Panc1 (cell line): ENCODE data around the gene FBLN2. TPM values are rescaled to one million over a fixed set of nuclear protein-coding genes. Genes with fewer than 3 reads are reported as not detected.

Experiments used
- ATAC-seq: fragments of 200-7000 bp; cut with Tn5 transposase; 2 replicates; pipeline ENCODE4 v1.9.1; 2020; ENCODE audit warnings: mild to moderate bottlenecking, moderate library complexity
- BruUV-seq: library from RNA; stranded (reverse); fragments of 400-500 nt; replicated peaks from 2 replicates; lab custom pipeline; 2021; lab: Mats Ljungman, UMichigan
- CTCF ChIA-PET: fragments of 300-600 bp; sonication (Branson Sonifier 250); formaldehyde crosslinking; loops from one replicate; lab custom pipeline; 2022; ENCODE audit warnings: antibody characterized with exemption; lab: Charles Lee
- POLR2A ChIA-PET: fragments of 300-600 bp; sonication (Branson Sonifier 250); formaldehyde crosslinking; loops from one replicate; lab custom pipeline; 2022; ENCODE audit warnings: antibody characterized with exemption; lab: Charles Lee
- DNase-seq: peaks from one replicate; pipeline ENCODE4 v3.0.0-alpha.2; 2010; ENCODE audit warnings: low read depth, low spot score
- H3K27ac ChIP-seq: 2 replicates; pipeline ENCODE4 v1.5.1; 2011; ENCODE audit warnings: mild to moderate bottlenecking, low read length, inconsistent platforms
- H3K27me3 ChIP-seq: fragments of 200-500 bp; sonication (Bioruptor generic); 2 replicates; pipeline ENCODE4 v1.6.0; 2014; ENCODE audit warnings: low read length, inconsistent platforms; ENCODE audit not compliant: control insufficient read depth, insufficient read depth
- H3K36me3 ChIP-seq: fragments of 200-500 bp; sonication (Bioruptor generic); 2 replicates; pipeline ENCODE4 v1.5.1; 2014; ENCODE audit warnings: inconsistent platforms, mild to moderate bottlenecking, low read length, moderate library complexity; ENCODE audit not compliant: control insufficient read depth, insufficient read depth
- H3K4me1 ChIP-seq: 2 replicates; pipeline ENCODE4 v1.5.1; 2011; ENCODE audit warnings: inconsistent platforms, mild to moderate bottlenecking, low read length, moderate library complexity; ENCODE audit not compliant: control insufficient read depth, insufficient read depth
- H3K4me3 ChIP-seq, 2 experiments: 2 replicates each; pipeline ENCODE4 v1.5.1; 2011 to 2012; ENCODE audit warnings: low read depth in 2 of 2, low read length in 2 of 2, mild to moderate bottlenecking in 2 of 2, inconsistent platforms in 1 of 2, moderate library complexity in 1 of 2
- H3K9me3 ChIP-seq: fragments of 200-500 bp; sonication (Bioruptor generic); 2 replicates; pipeline ENCODE4 v1.5.1; 2014; ENCODE audit warnings: low read depth, mild to moderate bottlenecking, inconsistent platforms, low read length, moderate library complexity; ENCODE audit not compliant: control insufficient read depth, insufficient read depth
- CTCF ChIP-seq: fragments of 450-650 bp; IDR thresholded peaks from 2 replicates; pipeline ENCODE4 v1.5.1; 2017; ENCODE audit warnings: mild to moderate bottlenecking
- POLR2AphosphoS5 ChIP-seq: IDR thresholded peaks from 2 replicates; pipeline ENCODE4 v1.6.1; 2012; ENCODE audit warnings: mild to moderate bottlenecking, low read depth, low read length, moderate library complexity
- SIN3A ChIP-seq: IDR thresholded peaks from 2 replicates; pipeline ENCODE4 v1.6.1; 2012; ENCODE audit warnings: low read depth, mild to moderate bottlenecking, low read length, moderate library complexity, borderline replicate concordance; ENCODE audit not compliant: insufficient read depth
- TCF7L2 ChIP-seq: IDR thresholded peaks from 2 replicates; pipeline ENCODE4 v1.6.1; 2011; ENCODE audit warnings: mild to moderate bottlenecking, low read depth, low read length, inconsistent platforms
- in situ Hi-C: cut with HindIII; loops from 2 replicates; pipeline ENCODE4 v1.10.0; 2016; ENCODE audit warnings: low sequenced_read_pairs, low pct_unique_long_range_greater_than_20kb
- intact Hi-C: fragments of 100-400 bp; cut with micrococcal nuclease; formaldehyde crosslinking; loops from one replicate; pipeline ENCODE4 v1.10.0; 2022; ENCODE audit not compliant: unreplicated experiment
- total RNA-seq: library from RNA; stranded (reverse); gene quantifications from one replicate; pipeline ENCODE4 v1.2.1, GENCODE V29; 2021; ENCODE audit not compliant: unreplicated experiment
- TF ChIP-seq, protein P1 (sequence below), 2 experiments: IDR thresholded peaks; 2 replicates each; pipeline ENCODE4 v1.6.1; 2011 to 2012; ENCODE audit warnings: low read depth in 2 of 2, control low read depth in 1 of 2, low read length in 1 of 2, mild to moderate bottlenecking in 1 of 2, moderate library complexity in 1 of 2; ENCODE audit not compliant: insufficient read depth in 1 of 2

The FBLN2 gene
- total RNA-seq, 1 experiment from 2014 or later: 0.44 TPM

GRCh38 chr3:13671482-13672233 lies 122.7 kb downstream of the FBLN2 start:
- ChIA-PET POLR2A (no interaction called here), CTCF (no interaction called here)
- ATAC-seq (no peak), DNase-seq (no peak)
- H3K27me3 ChIP-seq: peaks cover 2% of the 10 kb centered on the region; the same call in 1 of the 2 replicates
- BruUV-seq: no TSS peak
- no peak overlapping the region for H3K4me3 ChIP-seq
- in situ Hi-C loops (no loop called here), intact Hi-C loops (no loop called here)
- H3K9me3 ChIP-seq: no peaks in the 10 kb centered on the region
- no peak for TF ChIP-seq SIN3A
- no peak for TF ChIP-seq TCF7L2
- TF ChIP-seq POLR2AphosphoS5: no peak
- no peak for TF ChIP-seq CTCF
- TF ChIP-seq, protein P1, sequence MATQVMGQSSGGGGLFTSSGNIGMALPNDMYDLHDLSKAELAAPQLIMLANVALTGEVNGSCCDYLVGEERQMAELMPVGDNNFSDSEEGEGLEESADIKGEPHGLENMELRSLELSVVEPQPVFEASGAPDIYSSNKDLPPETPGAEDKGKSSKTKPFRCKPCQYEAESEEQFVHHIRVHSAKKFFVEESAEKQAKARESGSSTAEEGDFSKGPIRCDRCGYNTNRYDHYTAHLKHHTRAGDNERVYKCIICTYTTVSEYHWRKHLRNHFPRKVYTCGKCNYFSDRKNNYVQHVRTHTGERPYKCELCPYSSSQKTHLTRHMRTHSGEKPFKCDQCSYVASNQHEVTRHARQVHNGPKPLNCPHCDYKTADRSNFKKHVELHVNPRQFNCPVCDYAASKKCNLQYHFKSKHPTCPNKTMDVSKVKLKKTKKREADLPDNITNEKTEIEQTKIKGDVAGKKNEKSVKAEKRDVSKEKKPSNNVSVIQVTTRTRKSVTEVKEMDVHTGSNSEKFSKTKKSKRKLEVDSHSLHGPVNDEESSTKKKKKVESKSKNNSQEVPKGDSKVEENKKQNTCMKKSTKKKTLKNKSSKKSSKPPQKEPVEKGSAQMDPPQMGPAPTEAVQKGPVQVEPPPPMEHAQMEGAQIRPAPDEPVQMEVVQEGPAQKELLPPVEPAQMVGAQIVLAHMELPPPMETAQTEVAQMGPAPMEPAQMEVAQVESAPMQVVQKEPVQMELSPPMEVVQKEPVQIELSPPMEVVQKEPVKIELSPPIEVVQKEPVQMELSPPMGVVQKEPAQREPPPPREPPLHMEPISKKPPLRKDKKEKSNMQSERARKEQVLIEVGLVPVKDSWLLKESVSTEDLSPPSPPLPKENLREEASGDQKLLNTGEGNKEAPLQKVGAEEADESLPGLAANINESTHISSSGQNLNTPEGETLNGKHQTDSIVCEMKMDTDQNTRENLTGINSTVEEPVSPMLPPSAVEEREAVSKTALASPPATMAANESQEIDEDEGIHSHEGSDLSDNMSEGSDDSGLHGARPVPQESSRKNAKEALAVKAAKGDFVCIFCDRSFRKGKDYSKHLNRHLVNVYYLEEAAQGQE (IDR thresholded peaks at IDR 0.05; ENCODE audit: insufficient read depth in 1 of 2, low read depth in 2 of 2, low read length in 1 of 2): no peak
- H3K27ac ChIP-seq: no peak overlapping the region
- H3K4me1 ChIP-seq: no peaks in the 10 kb centered on the region
- no peaks in the 10 kb centered on the region for H3K36me3 ChIP-seq

- no peak for DNase-seq
- H3K9me3 ChIP-seq: no peaks in the 10 kb centered on the region
- intact Hi-C loops (no loop called here), in situ Hi-C loops (no loop called here)
- ChIA-PET POLR2A (no interaction called here), CTCF (interaction anchor here (0.6 kb wide), 1 partner anchor 74 kb away, joined by 14 read pairs; no protein-coding TSS in a partner anchor)
- no peaks in the 10 kb centered on the region for H3K4me1 ChIP-seq
- H3K27me3 ChIP-seq: peaks cover 2% of the 10 kb centered on the region; the same call in 1 of the 2 replicates
- no peak for ATAC-seq
- TF ChIP-seq, protein P1 (IDR thresholded peaks at IDR 0.05; ENCODE audit: insufficient read depth in 1 of 2, low read depth in 2 of 2, low read length in 1 of 2): no peak
- no peak; the same call in 1 of the 2 replicates for TF ChIP-seq CTCF
- no peak for TF ChIP-seq POLR2AphosphoS5
- no peak for TF ChIP-seq SIN3A
- TF ChIP-seq TCF7L2: no peak
- no peak overlapping the region for H3K27ac ChIP-seq
- H3K4me3 ChIP-seq: no peak overlapping the region
- H3K36me3 ChIP-seq: no peaks in the 10 kb centered on the region
- no TSS peak for BruUV-seq
These were observed 124.3 kb downstream of the FBLN2 start for GRCh38 chr3:13673207-13673606.
